ENCODE results near the gene SLC5A9. TPM values are rescaled to one million over a fixed set of nuclear protein-coding genes. Genes with fewer than 3 reads are reported as not detected.
A peak's percentile ranks its signal among the peaks of the same experiment; 100 is the strongest.

The SLC5A9 gene
- polyA plus RNA-seq, 1 experiment: not detected

DNA sequence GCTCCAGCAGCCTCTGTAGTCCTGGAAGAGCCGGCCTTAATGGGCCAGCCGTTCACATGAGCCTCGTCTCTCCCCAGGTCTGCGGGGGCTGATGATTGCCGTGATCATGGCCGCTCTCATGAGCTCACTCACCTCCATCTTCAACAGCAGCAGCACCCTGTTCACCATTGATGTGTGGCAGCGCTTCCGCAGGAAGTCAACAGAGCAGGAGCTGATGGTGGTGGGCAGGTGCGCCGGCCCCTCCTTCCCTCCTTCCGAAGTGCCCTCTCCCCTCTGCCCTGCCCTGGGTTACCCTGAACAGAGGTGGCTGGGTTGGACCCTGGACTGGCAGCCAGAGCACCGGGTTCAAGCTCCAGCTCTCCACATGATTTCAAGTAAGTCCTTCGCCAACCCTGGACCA is 13.1 kb downstream of the SLC5A9 start:
- no peak for TF ChIP-seq CTCF (IDR thresholded peaks at IDR 0.05; ENCODE audit: insufficient read depth, low read depth, low read length)
- Histone ChIP-seq H3K27me3 (ENCODE audit: control insufficient read depth, insufficient read depth, low read length) (no peaks in the 10 kb centered on the region), H3K36me3 (ENCODE audit: control insufficient read depth, insufficient read depth, low read length) (no peaks in the 10 kb centered on the region), H3K4me3 (ENCODE audit: low read depth, low read length) (no peak overlapping the region)
- ChIA-PET POLR2A (no interaction called here), CTCF (interaction anchor here (1.1 to 2.2 kb wide), 4 partner anchors 13 to 263 kb away, joined by 3 to 9 read pairs (median 4); no protein-coding TSS in a partner anchor)
- DNase-seq (ENCODE audit: low read depth): no peak

- no peaks in the 10 kb centered on the region for H3K36me3 ChIP-seq (ENCODE audit: control insufficient read depth, insufficient read depth, low read length)
- H3K27me3 ChIP-seq (ENCODE audit: control insufficient read depth, insufficient read depth, low read length): no peaks in the 10 kb centered on the region
- CTCF ChIA-PET: interaction anchor here (0.7 to 2.2 kb wide), 8 partner anchors 9 to 266 kb away, joined by 3 to 9 read pairs (median 4); no protein-coding TSS in a partner anchor
- DNase-seq (ENCODE audit: low read depth): no peak
- H3K4me3 ChIP-seq (ENCODE audit: low read depth, low read length): no peak overlapping the region
- POLR2A ChIA-PET: interaction anchor here (0.7 kb wide), 1 partner anchor 1716 kb away, joined by 5 read pairs; no protein-coding TSS in a partner anchor
- peak; percentile 61 for TF ChIP-seq CTCF (IDR thresholded peaks at IDR 0.05; ENCODE audit: insufficient read depth, low read depth, low read length)
These were observed 14.4 kb downstream of the SLC5A9 start for GRCh38 chr1:48236716-48237470.

DNA sequence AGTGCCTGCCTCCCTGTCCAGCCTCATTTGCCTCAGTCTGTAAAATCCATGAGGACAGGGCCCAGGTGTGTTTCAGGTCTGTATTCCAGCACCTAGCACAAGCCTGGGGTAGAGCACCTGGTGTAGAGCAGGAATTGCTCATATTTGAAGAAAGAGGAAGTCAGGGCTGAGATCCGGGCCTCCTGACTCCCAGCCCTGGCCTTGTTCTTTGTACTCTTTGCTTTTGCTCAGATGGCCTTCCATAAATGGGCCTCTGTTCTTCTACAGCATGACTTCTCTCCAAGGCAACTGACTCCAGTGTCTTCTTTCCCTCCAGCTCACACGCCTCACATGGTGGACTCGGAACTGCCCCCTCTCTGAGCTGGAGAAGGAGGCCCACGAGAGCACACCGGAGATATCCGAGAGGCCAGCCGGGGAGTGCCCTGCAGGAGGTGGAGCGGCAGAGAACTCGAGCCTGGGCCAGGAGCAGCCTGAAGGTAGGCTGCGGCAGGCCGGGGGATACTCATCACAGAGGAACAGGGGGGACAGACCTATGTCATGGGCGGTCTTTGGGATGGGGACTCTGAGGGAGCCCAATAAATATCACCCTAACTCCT is 19.7 kb downstream of the SLC5A9 start:
- ChIA-PET CTCF (interaction anchor here (0.5 kb wide), 1 partner anchor 37 kb away, joined by 4 read pairs; no protein-coding TSS in a partner anchor), POLR2A (no interaction called here)
- Histone ChIP-seq H3K36me3 (ENCODE audit: control insufficient read depth, insufficient read depth, low read length) (no peaks in the 10 kb centered on the region), H3K27me3 (ENCODE audit: control insufficient read depth, insufficient read depth, low read length) (no peaks in the 10 kb centered on the region), H3K4me3 (ENCODE audit: low read depth, low read length) (no peak overlapping the region)
- DNase-seq (ENCODE audit: low read depth): no peak
- no peak for TF ChIP-seq CTCF (IDR thresholded peaks at IDR 0.05; ENCODE audit: insufficient read depth, low read depth, low read length)

DNA sequence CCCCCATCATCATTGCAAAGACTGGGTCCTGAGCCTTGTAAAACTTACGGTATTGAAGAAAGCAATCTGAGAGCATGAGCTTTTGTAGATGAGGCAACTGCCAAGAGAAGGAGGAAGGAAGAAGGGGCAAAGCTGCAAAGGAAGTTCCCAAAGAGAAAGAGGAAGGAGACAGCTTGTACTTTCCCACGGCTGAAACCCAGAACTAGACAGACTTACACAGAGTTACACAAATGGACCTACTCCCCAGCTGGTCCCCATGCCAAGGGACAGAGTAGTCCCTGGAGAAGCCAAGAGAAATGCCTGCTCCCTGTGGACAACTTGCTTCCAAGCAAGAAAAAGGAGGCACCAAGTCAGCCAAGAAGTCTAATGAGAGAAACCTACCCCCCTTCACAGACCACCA is 22.6 kb downstream of the SLC5A9 start:
- Histone ChIP-seq H3K4me3 (ENCODE audit: low read depth, low read length) (no peak overlapping the region), H3K27me3 (ENCODE audit: control insufficient read depth, insufficient read depth, low read length) (no peaks in the 10 kb centered on the region), H3K36me3 (ENCODE audit: control insufficient read depth, insufficient read depth, low read length) (no peaks in the 10 kb centered on the region)
- ChIA-PET POLR2A (no interaction called here), CTCF (interaction anchor here (1.0 to 1.5 kb wide), 2 partner anchors 8 kb away, joined by 3 to 4 read pairs; no protein-coding TSS in a partner anchor)
- no peak for DNase-seq (ENCODE audit: low read depth)
- TF ChIP-seq CTCF (IDR thresholded peaks at IDR 0.05; ENCODE audit: insufficient read depth, low read depth, low read length): no peak

- no peak for DNase-seq (ENCODE audit: low read depth)
- CTCF ChIA-PET: interaction anchor here (1.5 kb wide), 1 partner anchor 10 kb away, joined by 4 read pairs; no protein-coding TSS in a partner anchor
- POLR2A ChIA-PET: no interaction called here
- H3K36me3 ChIP-seq (ENCODE audit: control insufficient read depth, insufficient read depth, low read length): no peaks in the 10 kb centered on the region
- no peak overlapping the region for H3K4me3 ChIP-seq (ENCODE audit: low read depth, low read length)
- TF ChIP-seq CTCF (IDR thresholded peaks at IDR 0.05; ENCODE audit: insufficient read depth, low read depth, low read length): no peak
- H3K27me3 ChIP-seq (ENCODE audit: control insufficient read depth, insufficient read depth, low read length): no peaks in the 10 kb centered on the region
These were observed 24.2 kb downstream of the SLC5A9 start for GRCh38 chr1:48246727-48247126.
